Glomerular endothelial cell (primary cell): ENCODE results near the gene CDH2. TPM values are rescaled to one million over a fixed set of nuclear protein-coding genes. Genes with fewer than 3 reads are reported as not detected.

Experiments used
- DNase-seq: peaks from one replicate; pipeline ENCODE4 v3.0.0-alpha.2; 2011; ENCODE audit warnings: low read depth, low spot score; ENCODE audit errors: extremely low read depth
- total RNA-seq: library from RNA; depleted of rRNA; stranded (reverse); fragments of >200 nt; gene quantifications from 2 replicates; pipeline ENCODE4 v1.2.3, GENCODE V29; 2015

The CDH2 gene
- total RNA-seq, 1 donor from 2014 or later, result 104 TPM

- no peak for DNase-seq
Measured at GRCh38 chr18:28171837-28172236, 5.1 kb downstream of the CDH2 start.

GRCh38 chr18:28168725-28169124, 8.2 kb downstream of the CDH2 start:
- no peak for DNase-seq

GRCh38 chr18:28167835-28168349, 9.0 kb downstream of the CDH2 start:
- no peak for DNase-seq

GRCh38 chr18:28164771-28165483, 12.0 kb downstream of the CDH2 start:
- DNase-seq, result no peak

- no peak for DNase-seq
Measured at GRCh38 chr18:28163201-28163775, 13.6 kb downstream of the CDH2 start.

GRCh38 chr18:28161608-28162599, 15.0 kb downstream of the CDH2 start:
- DNase-seq, result no peak

GRCh38 chr18:28159055-28159454, 17.9 kb downstream of the CDH2 start:
- no peak for DNase-seq

GRCh38 chr18:28158083-28158581, 18.8 kb downstream of the CDH2 start:
- no peak for DNase-seq

- no peak for DNase-seq
Measured at GRCh38 chr18:28153485-28154065, 23.4 kb downstream of the CDH2 start.

GRCh38 chr18:28152754-28153153, 24.2 kb downstream of the CDH2 start:
- no peak for DNase-seq

- DNase-seq, result no peak
Measured at GRCh38 chr18:28152354-28152753, 24.6 kb downstream of the CDH2 start.

- no peak for DNase-seq
Measured at GRCh38 chr18:28151434-28151833, 25.5 kb downstream of the CDH2 start.

- DNase-seq, result no peak
Measured at GRCh38 chr18:28150925-28151324, 26.0 kb downstream of the CDH2 start.

- no peak for DNase-seq
Measured at GRCh38 chr18:28149810-28150420, 27.0 kb downstream of the CDH2 start.

GRCh38 chr18:28147674-28148171, 29.2 kb downstream of the CDH2 start:
- peak; percentile 12 for DNase-seq

- no peak for DNase-seq
Measured at GRCh38 chr18:28143725-28144124, 33.2 kb downstream of the CDH2 start.

GRCh38 chr18:28138816-28139215, 38.1 kb downstream of the CDH2 start:
- DNase-seq, result no peak

- DNase-seq, result no peak
Measured at GRCh38 chr18:28136071-28136470, 40.9 kb downstream of the CDH2 start.

GRCh38 chr18:28134774-28135173, 42.2 kb downstream of the CDH2 start:
- no peak for DNase-seq

- DNase-seq, result no peak
Measured at GRCh38 chr18:28132084-28132483, 44.8 kb downstream of the CDH2 start.
